HG02840 (cell line): ENCODE measurements around the gene RLN2.

Source experiments
- ATAC-seq: cut with Tn5 transposase; IDR thresholded peaks from one replicate; pipeline ENCODE4 v1.9.1; 2021; ENCODE audit warnings: mild to moderate bottlenecking, moderate library complexity, moderate number of reproducible peaks; ENCODE audit not compliant: unreplicated experiment, low FRiP score

The RLN2 gene

DNA sequence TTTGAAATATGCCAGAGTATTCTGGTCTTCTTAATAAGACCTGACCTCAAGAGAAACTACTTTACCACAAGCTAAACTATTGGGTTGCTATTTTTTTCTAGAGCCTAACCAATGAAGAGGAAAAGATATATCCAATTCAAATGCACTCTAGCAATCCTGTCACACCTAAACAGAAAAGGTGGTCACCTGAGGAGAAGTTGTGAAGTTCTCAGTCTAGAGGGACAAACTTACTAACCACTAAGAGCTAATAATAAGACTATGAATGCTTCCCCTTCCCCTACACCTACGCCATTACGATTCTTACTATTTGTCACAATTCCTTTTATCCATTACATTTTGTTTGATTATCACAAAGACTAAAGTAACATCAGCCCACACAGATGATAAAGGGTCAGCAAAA is 29.7 kb downstream of the RLN2 start:
- ATAC-seq: no peak

DNA sequence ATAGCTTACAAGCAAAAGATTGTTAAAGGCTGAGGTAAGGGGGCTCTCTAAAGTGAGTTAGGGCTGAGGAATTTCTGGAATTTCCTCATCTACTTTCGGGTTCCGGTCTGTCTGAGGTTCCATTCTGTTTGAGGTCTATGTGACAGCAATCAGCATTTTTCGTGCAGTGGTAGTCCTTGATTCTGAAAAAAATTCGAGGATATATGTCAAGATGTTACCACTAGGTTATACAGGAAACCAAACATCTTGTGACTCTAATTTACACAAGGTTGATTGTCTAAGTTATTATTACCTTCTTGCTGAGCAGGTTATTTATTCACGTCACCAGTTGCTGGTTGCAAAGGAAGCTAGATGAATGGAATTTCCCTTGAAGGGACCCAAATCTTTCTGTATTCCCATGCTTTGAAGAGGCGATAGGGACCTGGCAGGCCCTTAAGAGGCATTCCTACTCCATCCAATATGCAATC is 35.2 kb downstream of the RLN2 start:
- ATAC-seq: no peak

DNA sequence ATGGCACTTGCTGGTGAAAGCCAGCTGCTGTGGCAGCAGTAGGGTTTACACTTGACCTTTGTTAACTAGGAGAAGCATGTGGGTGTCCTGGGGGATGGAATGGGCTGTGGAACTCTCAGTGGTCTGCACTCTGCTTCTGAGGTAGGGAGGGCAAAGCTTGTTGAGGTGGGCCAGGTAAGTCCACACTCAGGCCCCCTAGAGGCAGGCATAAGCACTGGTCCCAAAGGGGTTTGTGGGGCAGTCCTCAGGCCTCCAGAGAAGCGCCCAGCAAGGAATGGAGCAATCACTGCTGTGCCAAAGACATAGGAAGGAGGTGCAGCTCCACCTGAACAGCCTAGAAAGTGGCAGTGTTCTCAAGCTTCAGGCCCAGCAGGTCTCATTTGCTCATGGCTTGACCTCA is 38.6 kb downstream of the RLN2 start:
- ATAC-seq: no peak

DNA sequence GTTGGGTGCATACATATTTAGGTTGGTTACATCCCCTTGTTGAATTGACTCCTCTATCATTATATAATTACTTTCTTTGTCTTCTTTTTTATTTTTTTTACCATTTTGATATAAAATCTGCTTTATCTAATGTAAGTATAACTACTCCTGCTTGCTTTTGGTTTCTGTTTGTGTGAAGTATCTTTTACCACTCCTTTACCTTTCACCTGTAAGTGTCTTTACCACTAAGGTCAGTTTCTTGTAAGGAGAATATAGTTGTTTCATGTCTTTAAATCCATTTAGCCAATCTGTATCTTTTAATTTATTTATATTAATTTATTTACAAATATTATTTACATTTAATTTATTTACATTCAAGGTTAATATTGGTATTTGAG is 40.3 kb downstream of the RLN2 start:
- no peak for ATAC-seq

DNA sequence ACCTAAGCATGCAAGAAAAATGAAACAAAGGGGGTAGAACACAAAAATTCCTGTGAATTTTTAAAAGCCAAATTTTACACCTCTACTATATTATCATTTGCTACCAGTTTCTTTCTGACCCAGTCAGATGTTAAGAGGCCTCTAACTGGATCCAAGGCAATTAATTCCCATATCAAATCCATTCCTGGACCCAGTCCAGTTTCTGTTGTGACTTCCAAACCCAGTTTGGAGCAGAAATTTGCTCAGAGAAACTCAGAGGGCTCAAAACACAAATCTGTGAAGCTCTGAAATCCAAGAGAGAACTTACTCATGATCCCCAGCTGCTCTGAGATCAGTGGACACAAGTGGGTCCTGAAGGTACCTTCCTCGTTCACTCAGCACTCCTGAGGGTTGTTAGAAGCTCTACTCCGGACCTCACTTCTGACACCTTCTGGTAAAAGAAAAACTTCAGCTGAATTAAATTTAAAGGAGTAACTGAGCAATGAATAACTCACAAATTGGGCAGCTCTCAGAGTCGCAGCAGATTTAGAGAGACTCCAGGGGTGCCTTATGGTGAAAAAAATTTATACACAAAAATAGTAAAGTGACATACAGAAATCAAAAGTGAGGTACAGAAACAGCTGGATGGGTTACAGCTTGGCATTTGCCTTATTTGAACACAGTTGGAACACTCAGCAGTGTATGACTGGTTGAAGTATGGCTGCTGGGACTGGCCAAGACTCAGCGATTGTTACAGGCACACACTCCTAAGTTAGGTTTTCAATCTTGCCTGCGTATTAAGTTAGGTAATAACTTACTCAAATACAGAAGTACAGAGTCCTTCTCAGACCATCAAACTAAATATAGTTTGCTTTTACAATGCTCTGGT is 40.9 kb downstream of the RLN2 start:
- no peak for ATAC-seq
